Stimulated activated naive CD8-positive, alpha-beta T cell treated with anti-CD3 and anti-CD28 coated beads, Interleukin-15, Interleukin-2, amounts not matched to agents 100 ng/mL and 50 ng/mL, for 24 hours (primary cell): ENCODE results near the gene ARVCF.

Experiments used
- H3K27ac Mint-ChIP-seq: one replicate; pipeline ENCODE4 v1.8.0; 2021; ENCODE audit warnings: mild to moderate bottlenecking, mixed read lengths
- H3K27me3 Mint-ChIP-seq: one replicate; pipeline ENCODE4 v1.8.0; 2021; ENCODE audit warnings: mixed read lengths
- H3K36me3 Mint-ChIP-seq: one replicate; pipeline ENCODE4 v1.8.0; 2021; ENCODE audit warnings: low read depth, mixed read lengths
- H3K4me1 Mint-ChIP-seq: one replicate; pipeline ENCODE4 v1.8.0; 2021; ENCODE audit warnings: low read depth, mixed read lengths
- H3K4me3 Mint-ChIP-seq: one replicate; pipeline ENCODE4 v1.8.0; 2021; ENCODE audit warnings: mild to moderate bottlenecking, mixed read lengths
- H3K9me3 Mint-ChIP-seq: one replicate; pipeline ENCODE4 v1.8.0; 2021; ENCODE audit warnings: mixed read lengths

Gene ARVCF

GRCh38 chr22:20008221-20008995 lies 8.2 kb downstream of the ARVCF start:
- Mint-ChIP-seq H3K36me3 (peaks cover 5% of the 10 kb centered on the region), H3K4me3 (no peak overlapping the region), H3K27me3 (no peaks in the 10 kb centered on the region), H3K4me1 (no peaks in the 10 kb centered on the region), H3K9me3 (peaks cover 12% of the 10 kb centered on the region), H3K27ac (peak overlapping the region; percentile 41)

DNA sequence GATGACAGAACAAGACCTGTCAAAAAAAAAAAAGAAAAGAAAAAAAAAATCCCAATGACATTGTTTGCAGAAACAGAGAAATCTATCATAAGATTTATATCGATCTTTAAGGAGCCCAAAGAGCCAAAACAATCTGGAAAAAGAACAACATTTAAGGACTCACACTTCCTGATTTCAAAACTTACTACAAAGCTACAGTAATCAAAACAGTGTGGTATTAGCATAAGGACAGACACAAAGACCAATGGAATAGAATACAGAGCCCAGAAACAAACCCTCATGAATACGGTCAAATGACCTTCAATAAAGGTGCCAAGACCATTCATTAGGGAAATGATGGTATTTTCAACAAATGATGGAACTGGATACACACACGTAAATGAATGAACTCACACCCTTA lies 12.2 kb downstream of the ARVCF start:
- Mint-ChIP-seq H3K27me3 (no peaks in the 10 kb centered on the region), H3K9me3 (peaks cover 22% of the 10 kb centered on the region), H3K4me3 (no peak overlapping the region), H3K36me3 (peaks cover 7% of the 10 kb centered on the region), H3K4me1 (no peaks in the 10 kb centered on the region), H3K27ac (no peak overlapping the region)

- no peaks in the 10 kb centered on the region for H3K4me1 Mint-ChIP-seq
- no peak overlapping the region for H3K27ac Mint-ChIP-seq
- peaks cover 7% of the 10 kb centered on the region for H3K36me3 Mint-ChIP-seq
- H3K9me3 Mint-ChIP-seq: peaks cover 22% of the 10 kb centered on the region
- no peak overlapping the region for H3K4me3 Mint-ChIP-seq
- H3K27me3 Mint-ChIP-seq: no peaks in the 10 kb centered on the region
These were observed 13.3 kb downstream of the ARVCF start for GRCh38 chr22:20003304-20003703.

DNA sequence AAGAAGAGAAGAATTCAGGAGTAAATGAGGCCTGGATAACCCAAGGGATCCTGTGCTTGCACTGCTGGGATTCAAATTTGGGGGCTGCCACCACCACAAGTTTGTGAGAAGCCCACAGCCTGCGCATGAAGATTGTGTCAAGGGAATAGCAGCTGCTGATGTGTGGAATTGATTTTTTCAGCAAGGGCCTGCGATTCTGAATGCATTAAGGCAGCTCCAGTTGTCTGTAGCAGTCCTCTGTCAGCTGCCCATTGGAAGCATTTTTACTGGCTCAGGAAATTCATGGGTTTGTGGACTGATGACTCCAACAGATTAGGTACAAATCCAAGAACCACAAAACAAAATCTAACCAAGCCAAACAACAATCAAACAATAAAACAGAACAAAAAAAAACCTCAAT lies 14.0 kb downstream of the ARVCF start:
- H3K36me3 Mint-ChIP-seq: peaks cover 7% of the 10 kb centered on the region
- H3K4me1 Mint-ChIP-seq: no peaks in the 10 kb centered on the region
- no peaks in the 10 kb centered on the region for H3K27me3 Mint-ChIP-seq
- H3K27ac Mint-ChIP-seq: no peak overlapping the region
- no peak overlapping the region for H3K4me3 Mint-ChIP-seq
- peaks cover 22% of the 10 kb centered on the region for H3K9me3 Mint-ChIP-seq

- no peak overlapping the region for H3K27ac Mint-ChIP-seq
- H3K4me3 Mint-ChIP-seq: no peak overlapping the region
- peaks cover 7% of the 10 kb centered on the region for H3K36me3 Mint-ChIP-seq
- H3K9me3 Mint-ChIP-seq: peaks cover 22% of the 10 kb centered on the region
- no peaks in the 10 kb centered on the region for H3K27me3 Mint-ChIP-seq
- no peaks in the 10 kb centered on the region for H3K4me1 Mint-ChIP-seq
These were observed 14.5 kb downstream of the ARVCF start for GRCh38 chr22:20002128-20002527.

DNA sequence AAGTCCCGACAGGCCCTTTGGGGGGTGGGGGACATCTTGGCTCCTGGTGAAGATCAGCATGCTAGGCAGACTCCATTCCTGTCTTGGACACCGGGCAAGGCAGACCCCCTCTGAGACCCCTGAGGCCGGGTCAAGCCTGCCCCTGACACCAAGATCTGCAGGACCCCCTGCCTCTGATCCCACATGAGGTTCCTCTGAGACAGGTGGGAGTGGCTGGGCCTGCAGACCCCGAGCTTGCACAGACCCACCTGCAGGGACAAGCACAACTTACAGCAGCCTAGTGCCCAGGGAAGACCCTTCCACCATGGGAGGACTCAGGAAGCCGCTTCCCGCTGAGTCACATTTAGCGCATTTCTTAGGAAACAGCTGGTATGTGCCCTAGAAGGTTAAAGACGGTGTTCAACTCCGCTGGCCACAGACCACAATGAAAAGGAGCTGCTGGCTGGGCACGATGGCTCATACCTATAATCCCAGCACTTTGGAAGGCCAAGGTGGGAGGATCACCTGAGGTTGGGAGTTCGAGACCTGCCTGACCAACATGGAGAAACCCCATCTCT lies 15.5 kb downstream of the ARVCF start:
- H3K27me3 Mint-ChIP-seq: no peaks in the 10 kb centered on the region
- peaks cover 22% of the 10 kb centered on the region for H3K9me3 Mint-ChIP-seq
- peaks cover 7% of the 10 kb centered on the region for H3K36me3 Mint-ChIP-seq
- H3K27ac Mint-ChIP-seq: no peak overlapping the region
- H3K4me1 Mint-ChIP-seq: no peaks in the 10 kb centered on the region
- no peak overlapping the region for H3K4me3 Mint-ChIP-seq

DNA sequence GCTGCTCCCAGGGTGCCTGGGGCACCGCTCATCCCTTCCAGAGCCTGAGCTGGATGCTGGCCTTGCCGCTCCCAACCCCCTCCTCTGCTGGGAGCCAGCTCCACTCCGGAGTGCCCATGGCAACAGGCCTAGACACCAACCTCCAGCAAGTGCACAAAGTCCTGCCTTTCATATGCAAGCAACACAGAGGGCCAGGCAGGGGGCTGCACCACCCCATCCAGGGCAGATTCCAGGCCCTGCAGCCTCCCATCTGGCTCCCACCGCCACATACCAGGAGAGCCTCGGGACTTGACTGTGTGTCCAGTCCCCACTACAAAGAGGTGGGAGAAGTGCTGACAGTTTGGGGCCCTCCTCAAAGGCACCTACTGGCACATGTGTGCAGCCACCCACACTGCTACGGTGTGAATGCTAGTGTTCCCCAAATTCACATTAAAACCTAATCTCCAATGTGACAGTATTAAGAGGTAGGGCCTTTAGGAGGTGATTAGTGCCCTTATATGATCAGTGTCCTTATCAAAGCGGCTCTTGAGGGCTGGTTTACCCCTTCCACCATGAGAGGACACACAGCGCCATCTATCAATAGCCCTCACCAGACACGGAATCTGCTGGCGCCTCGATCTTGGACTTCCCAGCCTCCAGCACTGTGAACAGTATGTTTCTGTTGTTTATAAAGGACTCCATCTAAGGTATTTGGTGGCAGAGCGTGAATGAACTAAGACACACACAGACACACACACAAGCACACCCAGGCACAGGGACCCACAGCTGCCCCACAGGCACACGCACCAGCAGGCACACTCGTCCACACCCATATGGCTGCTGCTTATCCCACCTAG lies 16.2 kb downstream of the ARVCF start:
- H3K4me3 Mint-ChIP-seq: no peak overlapping the region
- H3K4me1 Mint-ChIP-seq: no peaks in the 10 kb centered on the region
- peaks cover 7% of the 10 kb centered on the region for H3K36me3 Mint-ChIP-seq
- peaks cover 22% of the 10 kb centered on the region for H3K9me3 Mint-ChIP-seq
- no peak overlapping the region for H3K27ac Mint-ChIP-seq
- H3K27me3 Mint-ChIP-seq: no peaks in the 10 kb centered on the region

DNA sequence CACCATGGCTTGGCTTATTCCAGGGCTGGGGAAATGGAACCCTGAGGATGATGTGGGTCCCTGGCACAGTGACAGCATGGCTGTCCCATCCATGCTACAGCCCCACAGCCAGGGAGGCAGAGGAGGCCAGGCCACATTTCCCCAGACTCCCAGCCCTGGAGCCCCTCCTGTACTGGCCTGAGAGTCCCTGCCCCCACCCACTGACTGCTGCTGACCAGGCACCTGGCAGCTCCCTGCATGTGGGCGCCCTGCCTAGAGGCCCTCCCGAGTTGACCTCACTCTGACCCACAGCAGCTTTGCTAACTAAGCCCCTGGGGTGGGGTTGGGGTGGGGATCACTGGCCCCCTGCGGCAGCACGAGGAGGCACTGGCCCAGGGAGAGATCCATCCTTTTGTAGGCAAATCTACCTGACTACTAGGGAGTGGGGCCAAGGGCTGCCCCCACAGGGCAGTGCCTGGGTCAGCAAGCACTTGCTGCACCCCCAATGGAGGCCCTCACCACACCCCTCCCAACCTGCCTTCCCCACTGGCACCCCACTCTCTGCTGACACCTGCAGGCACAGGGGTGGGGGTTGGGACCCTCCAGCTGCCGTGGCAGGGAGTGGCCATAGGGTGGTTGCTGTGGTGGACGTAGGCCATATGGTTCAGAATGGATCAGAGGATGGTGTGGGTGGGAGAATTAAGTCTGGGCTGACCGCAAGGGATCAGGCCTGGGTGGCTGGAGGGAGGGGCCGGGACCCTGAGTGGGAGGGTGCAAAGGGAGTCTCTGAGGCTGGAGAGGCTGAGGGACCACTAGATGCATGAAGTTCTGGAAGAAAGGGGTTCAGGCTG lies 17.4 kb downstream of the ARVCF start:
- Mint-ChIP-seq H3K27me3 (no peaks in the 10 kb centered on the region), H3K27ac (no peak overlapping the region), H3K4me3 (no peak overlapping the region), H3K36me3 (peaks cover 7% of the 10 kb centered on the region), H3K9me3 (peaks cover 16% of the 10 kb centered on the region), H3K4me1 (no peaks in the 10 kb centered on the region)

- no peak overlapping the region for H3K4me3 Mint-ChIP-seq
- H3K27ac Mint-ChIP-seq: no peak overlapping the region
- peaks cover 1% of the 10 kb centered on the region for H3K36me3 Mint-ChIP-seq
- H3K9me3 Mint-ChIP-seq: peaks cover 9% of the 10 kb centered on the region
- no peaks in the 10 kb centered on the region for H3K4me1 Mint-ChIP-seq
- no peaks in the 10 kb centered on the region for H3K27me3 Mint-ChIP-seq
These were observed 18.2 kb downstream of the ARVCF start for GRCh38 chr22:19998232-19998951.

- no peak overlapping the region for H3K4me3 Mint-ChIP-seq
These were observed 18.9 kb downstream of the ARVCF start for GRCh38 chr22:19997561-19998231.

GRCh38 chr22:19996694-19997384 lies 19.8 kb downstream of the ARVCF start:
- Mint-ChIP-seq H3K27me3 (no peaks in the 10 kb centered on the region), H3K27ac (no peak overlapping the region), H3K4me1 (no peaks in the 10 kb centered on the region), H3K36me3 (no peaks in the 10 kb centered on the region), H3K9me3 (no peaks in the 10 kb centered on the region), H3K4me3 (no peak overlapping the region)

More at GRCh38 chr22:19997561-19998231, 18.9 kb downstream of the ARVCF start:
- no peaks in the 10 kb centered on the region for H3K27me3 Mint-ChIP-seq
- H3K36me3 Mint-ChIP-seq: no peaks in the 10 kb centered on the region
- H3K4me1 Mint-ChIP-seq: no peaks in the 10 kb centered on the region
- peaks cover 4% of the 10 kb centered on the region for H3K9me3 Mint-ChIP-seq
- H3K27ac Mint-ChIP-seq: no peak overlapping the region

- H3K27me3 Mint-ChIP-seq: no peaks in the 10 kb centered on the region
- H3K36me3 Mint-ChIP-seq: no peaks in the 10 kb centered on the region
- H3K4me1 Mint-ChIP-seq: no peaks in the 10 kb centered on the region
- H3K27ac Mint-ChIP-seq: no peak overlapping the region
- no peak overlapping the region for H3K4me3 Mint-ChIP-seq
- H3K9me3 Mint-ChIP-seq: no peaks in the 10 kb centered on the region
These were observed 20.8 kb downstream of the ARVCF start for GRCh38 chr22:19995611-19996339.
